Neural cell (in vitro differentiated cells): Measurements from ENCODE around the gene PTPRO. TPM values are rescaled to one million over a fixed set of nuclear protein-coding genes. Genes with fewer than 3 reads are reported as not detected.

Experiments used
- H2AFZ ChIP-seq: fragments of 200-600, 300-800 bp; sonication (generic), shearing (Covaris generic); 2 replicates; pipeline ENCODE4 v1.6.0; 2014; ENCODE audit warnings: low read depth, mild to moderate bottlenecking, antibody characterized with exemption, low read length, moderate library complexity
- H3F3A ChIP-seq: fragments of 200-600 bp; shearing (Covaris generic); 2 replicates; pipeline ENCODE4 v1.6.1; 2016; ENCODE audit warnings: mild to moderate bottlenecking, moderate library complexity, mixed read lengths, antibody characterized with exemption, low read length; ENCODE audit not compliant: insufficient read depth, poor library complexity, severe bottlenecking
- H3K27ac ChIP-seq: fragments of 200-600, 300-800 bp; sonication (generic), shearing (Covaris generic); 2 replicates; pipeline ENCODE4 v1.5.1; 2014; ENCODE audit warnings: mild to moderate bottlenecking, low read length, moderate library complexity
- H3K27me3 ChIP-seq: fragments of 300-800, 200-600 bp; sonication (generic), shearing (Covaris generic); 2 replicates; pipeline ENCODE4 v1.6.0; 2014; ENCODE audit warnings: mild to moderate bottlenecking, low read depth, low read length, moderate library complexity; ENCODE audit not compliant: insufficient read depth
- H3K36me3 ChIP-seq: fragments of 300-800, 200-600 bp; sonication (generic), shearing (Covaris generic); 2 replicates; pipeline ENCODE4 v1.5.1; 2014; ENCODE audit warnings: mild to moderate bottlenecking, antibody characterized with exemption, low read length, moderate library complexity; ENCODE audit not compliant: insufficient read depth
- H3K4me2 ChIP-seq: fragments of 300-800, 200-600 bp; sonication (generic), shearing (Covaris generic); 2 replicates; pipeline ENCODE4 v1.6.0; 2014; ENCODE audit warnings: mild to moderate bottlenecking, low read length
- H3K4me3 ChIP-seq: fragments of 300-800, 200-600 bp; sonication (generic), shearing (Covaris generic); 2 replicates; pipeline ENCODE4 v1.5.1; 2014; ENCODE audit warnings: mild to moderate bottlenecking, low read length, moderate library complexity
- H3K79me2 ChIP-seq: fragments of 200-600 bp; shearing (Covaris generic); replicated peaks from 2 replicates; pipeline ENCODE4 v1.6.0; 2014; ENCODE audit warnings: mild to moderate bottlenecking, low read length, moderate library complexity; ENCODE audit not compliant: insufficient read depth
- H3K9ac ChIP-seq: fragments of 300-800, 200-600 bp; sonication (generic), shearing (Covaris generic); 2 replicates; pipeline ENCODE4 v1.6.1; 2016; ENCODE audit warnings: mild to moderate bottlenecking, low read length, mixed read lengths
- H3K9me2 ChIP-seq: fragments of 200-600 bp; shearing (Covaris generic); 2 replicates; pipeline ENCODE4 v1.6.1; 2016; ENCODE audit warnings: mild to moderate bottlenecking, low read length, mixed read lengths; ENCODE audit not compliant: insufficient read depth
- H3K9me3 ChIP-seq: fragments of 200-600, 300-800 bp; sonication (generic), shearing (Covaris generic); 2 replicates; pipeline ENCODE4 v1.6.1; 2016; ENCODE audit warnings: mild to moderate bottlenecking, mixed run types, low read length, moderate library complexity, mixed read lengths
- H4K20me1 ChIP-seq: fragments of 200-600 bp; shearing (Covaris generic); 2 replicates; pipeline ENCODE4 v1.6.1; 2016; ENCODE audit warnings: mild to moderate bottlenecking, mixed run types; ENCODE audit not compliant: insufficient read depth
- CTCF ChIP-seq: fragments of 450-650 bp; IDR thresholded peaks from 2 replicates; pipeline ENCODE4 v1.5.1; 2014; ENCODE audit warnings: antibody characterized with exemption, mild to moderate bottlenecking, moderate library complexity; ENCODE audit not compliant: poor library complexity, severe bottlenecking
- EP300 ChIP-seq: fragments of 450-650 bp; conservative IDR thresholded peaks from 2 replicates; pipeline ENCODE4 v1.6.1; 2014; ENCODE audit warnings: antibody characterized with exemption, mild to moderate bottlenecking, moderate library complexity; ENCODE audit not compliant: poor library complexity, severe bottlenecking
- EZH2 ChIP-seq: fragments of 200-600, 300-800 bp; shearing (Covaris generic), sonication (generic); IDR thresholded peaks from 2 replicates; pipeline ENCODE4 v1.6.1; 2014; ENCODE audit warnings: antibody characterized with exemption, low read length, borderline replicate concordance, mild to moderate bottlenecking; ENCODE audit not compliant: insufficient read depth, poor library complexity, severe bottlenecking
- MXI1 ChIP-seq: fragments of 450-650 bp; conservative IDR thresholded peaks from 2 replicates; pipeline ENCODE4 v1.6.1; 2014; ENCODE audit warnings: antibody characterized with exemption, mild to moderate bottlenecking; ENCODE audit not compliant: poor library complexity, severe bottlenecking
- POLR2AphosphoS5 ChIP-seq: IDR thresholded peaks from 2 replicates; pipeline ENCODE4 v1.6.1; 2012
- RAD21 ChIP-seq: fragments of 450-650 bp; conservative IDR thresholded peaks from 2 replicates; pipeline ENCODE4 v1.6.1; 2014; ENCODE audit warnings: antibody characterized with exemption, mild to moderate bottlenecking, moderate library complexity
- REST ChIP-seq: IDR thresholded peaks from 2 replicates; pipeline ENCODE4 v1.6.1; 2012; ENCODE audit warnings: borderline replicate concordance
- SMC3 ChIP-seq: fragments of 450-650 bp; conservative IDR thresholded peaks from 2 replicates; pipeline ENCODE4 v1.6.1; 2014; ENCODE audit warnings: antibody characterized with exemption, mild to moderate bottlenecking, moderate library complexity; ENCODE audit not compliant: poor library complexity
- TAF1 ChIP-seq: IDR thresholded peaks from 2 replicates; pipeline ENCODE4 v1.6.1; 2012; ENCODE audit warnings: low read depth
- polyA plus RNA-seq: library from polyadenylated mRNA; depleted of rRNA; stranded (reverse); fragments of >200 nt; gene quantifications from 2 replicates; pipeline ENCODE4 v1.2.3, GENCODE V29; 2014

Gene PTPRO
- polyA plus RNA-seq, 1 donor from 2014 or later, result 124 TPM

- no peaks in the 10 kb centered on the region for H3K9me2 ChIP-seq
- H3K27me3 ChIP-seq, result no peaks in the 10 kb centered on the region
- H3K27ac ChIP-seq, result no peak overlapping the region
- peak; percentile 92 for TF ChIP-seq CTCF
- TF ChIP-seq RAD21, result peak; percentile 94
- no peak for TF ChIP-seq MXI1
- TF ChIP-seq EZH2, result no peak
- peak; percentile 97 for TF ChIP-seq SMC3
- no peaks in the 10 kb centered on the region for H3K36me3 ChIP-seq
- H4K20me1 ChIP-seq, result no peaks in the 10 kb centered on the region
- no peak overlapping the region for H3K9ac ChIP-seq
- no peak overlapping the region for H2AFZ ChIP-seq
- H3K9me3 ChIP-seq, result no peaks in the 10 kb centered on the region
- H3K4me3 ChIP-seq, result no peak overlapping the region
- H3K79me2 ChIP-seq, result no peaks in the 10 kb centered on the region
- no peak overlapping the region for H3K4me2 ChIP-seq
- no peaks in the 10 kb centered on the region for H3F3A ChIP-seq
Observed at GRCh38 chr12:15590180-15590826, 268.0 kb downstream of the PTPRO start.

- Histone ChIP-seq H3K9ac (no peak overlapping the region), H3K4me2 (no peak overlapping the region), H3K27ac (no peak overlapping the region), H4K20me1 (no peaks in the 10 kb centered on the region), H2AFZ (no peak overlapping the region), H3K9me2 (no peaks in the 10 kb centered on the region), H3K4me3 (no peak overlapping the region), H3F3A (no peaks in the 10 kb centered on the region), H3K27me3 (no peaks in the 10 kb centered on the region), H3K36me3 (no peaks in the 10 kb centered on the region), H3K9me3 (no peaks in the 10 kb centered on the region), H3K79me2 (no peaks in the 10 kb centered on the region)
- TF ChIP-seq POLR2AphosphoS5, result no peak
- no peak for TF ChIP-seq CTCF
- TF ChIP-seq RAD21, result no peak
- no peak for TF ChIP-seq EP300
- TF ChIP-seq SMC3, result no peak
- TF ChIP-seq REST, result no peak
- no peak for TF ChIP-seq EZH2
- TF ChIP-seq TAF1, result no peak
- TF ChIP-seq MXI1, result no peak
Observed at GRCh38 chr12:15591811-15592210, 269.5 kb downstream of the PTPRO start.
